Activated CD8-positive, alpha-beta memory T cell treated with anti-CD3 and anti-CD28 coated beads for 4 hours (primary cell): ENCODE measurements around the gene CELA2B.
"Not testable (repeated sequence)": the region's sequence is repeated elsewhere in the genome, so short reads cannot be mapped to it uniquely, and the experiment has no call there.

Experiments
- DNase-seq, 2 donors: peaks; one replicate each; pipeline ENCODE4 v3.0.0-alpha.2; 2020; ENCODE audit warnings: low read depth in 2 of 2

The CELA2B gene

GRCh38 chr1:15501208-15502032 is 25.5 kb downstream of the CELA2B start:
- no peak for DNase-seq

GRCh38 chr1:15504436-15504835 is 28.5 kb downstream of the CELA2B start:
- no peak for DNase-seq

GRCh38 chr1:15506831-15507230 is 30.9 kb downstream of the CELA2B start:
- no peak for DNase-seq

- no peak for DNase-seq
Observed at GRCh38 chr1:15507278-15507677, 31.4 kb downstream of the CELA2B start.

- no peak for DNase-seq
Observed at GRCh38 chr1:15508700-15509487, 33.0 kb downstream of the CELA2B start.

- DNase-seq, result no peak
Observed at GRCh38 chr1:15509586-15509985, 33.7 kb downstream of the CELA2B start.

- no peak for DNase-seq
Observed at GRCh38 chr1:15510611-15511405, 34.9 kb downstream of the CELA2B start.

GRCh38 chr1:15513192-15513591 is 37.3 kb downstream of the CELA2B start:
- no peak for DNase-seq

- DNase-seq, result no peak
Observed at GRCh38 chr1:15513919-15514318, 38.0 kb downstream of the CELA2B start.

GRCh38 chr1:15514557-15514956 is 38.7 kb downstream of the CELA2B start:
- not testable (repeated sequence) for DNase-seq

GRCh38 chr1:15515022-15515663 is 39.2 kb downstream of the CELA2B start:
- DNase-seq, result no peak

GRCh38 chr1:15519625-15520024 is 43.7 kb downstream of the CELA2B start:
- no peak for DNase-seq

GRCh38 chr1:15521206-15521906 is 45.5 kb downstream of the CELA2B start:
- DNase-seq, result not testable (repeated sequence)

- DNase-seq, result no peak
Observed at GRCh38 chr1:15522551-15522950, 46.6 kb downstream of the CELA2B start.

- no peak for DNase-seq
Observed at GRCh38 chr1:15523104-15524020, 47.5 kb downstream of the CELA2B start.

- no peak for DNase-seq
Observed at GRCh38 chr1:15524021-15524282, 48.0 kb downstream of the CELA2B start, which contains the start of gene CASP9. Gene CASP9 (minus strand): TSS chr1:15524215. CDS start chr1:15524200, 15 bp downstream.

GRCh38 chr1:15524283-15525049 is 48.6 kb downstream of the CELA2B start:
- peak; percentile 99 for DNase-seq

- DNase-seq, result no peak
Observed at GRCh38 chr1:15525050-15526020, 49.4 kb downstream of the CELA2B start.
